Measurements from ENCODE around the gene NBAS. TPM values are rescaled to one million over a fixed set of nuclear protein-coding genes. Genes with fewer than 3 reads are reported as not detected.

NBAS gene
- polyA plus RNA-seq, 2 of the 4 experiments (the other 2 are of a cell fraction): 16.7 to 34.9 TPM

GRCh38 chr2:15410884-15411283, 150.2 kb downstream of the NBAS start:
- TF ChIP-seq ESRRA (IDR thresholded peaks at IDR 0.05; ENCODE audit: borderline replicate concordance, low read length) (no peak), EHF (CRISPR knock-in tag; IDR thresholded peaks at IDR 0.05) (no peak), FOXS1 (CRISPR knock-in tag; IDR thresholded peaks at IDR 0.05) (no peak), KDM5A (IDR thresholded peaks at IDR 0.05) (no peak), MYC (IDR thresholded peaks at IDR 0.05; ENCODE audit: borderline replicate concordance, low read length) (no peak), JUN (IDR thresholded peaks at IDR 0.05) (no peak), PBX3 (IDR thresholded peaks at IDR 0.05) (no peak), SMC3 (IDR thresholded peaks at IDR 0.05) (no peak), HOXB13 (CRISPR knock-in tag; IDR thresholded peaks at IDR 0.05; ENCODE audit: low read depth) (no peak), HMGXB4 (CRISPR knock-in tag; IDR thresholded peaks at IDR 0.05; ENCODE audit: borderline replicate concordance) (no peak), NPAS2 (CRISPR knock-in tag; IDR thresholded peaks at IDR 0.05; ENCODE audit: borderline replicate concordance) (no peak), SREBF2 (IDR thresholded peaks at IDR 0.05) (no peak), USF2 (IDR thresholded peaks at IDR 0.05) (no peak), MAFK (IDR thresholded peaks at IDR 0.05; ENCODE audit: partially characterized antibody) (no peak)
- H3K27ac ChIP-seq: no peak overlapping the region
- H3K9me3 ChIP-seq: no peaks in the 10 kb centered on the region
- CTCF ChIA-PET: interaction anchor here (0.6 kb wide), 1 partner anchor 80 kb away, joined by 3 read pairs; no protein-coding TSS in a partner anchor
- no peak for FAIRE-seq
- POLR2A ChIA-PET: no interaction called here
- H3K4me1 ChIP-seq: no peaks in the 10 kb centered on the region
- H3K4me3 ChIP-seq: no peak overlapping the region
- 92% methylated on average over 9 of the region's 9 CpGs for WGBS (ENCODE audit: missing lambda C conversion rate)
- no peak overlapping the region for H3K4me2 ChIP-seq
- no peak for ATAC-seq
- no peak for DNase-seq (ENCODE audit: low read depth in 1 of 2, low spot score in 1 of 2)

DNA sequence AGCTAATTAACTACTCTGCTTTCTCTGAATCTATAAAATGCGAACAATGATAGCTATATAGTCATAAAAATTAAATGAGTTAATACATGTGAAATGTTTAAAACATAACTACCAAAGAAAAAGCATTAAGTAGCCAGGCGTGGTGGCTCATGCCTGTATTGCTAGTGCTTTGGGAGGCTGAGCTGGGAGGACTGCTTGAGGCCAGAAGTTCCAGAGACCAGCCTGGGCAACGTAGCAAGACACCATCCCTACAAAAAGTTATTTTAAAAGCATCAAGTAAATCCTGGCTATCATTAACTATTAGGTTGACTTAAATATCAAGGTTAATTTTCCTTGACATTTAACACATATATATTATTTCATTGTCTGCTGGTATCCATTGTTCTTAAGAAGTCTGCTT, 152.4 kb downstream of the NBAS start:
- H3K4me3 ChIP-seq: no peak overlapping the region
- DNase-seq (ENCODE audit: low read depth in 1 of 2, low spot score in 1 of 2): no peak
- no peak overlapping the region for H3K4me2 ChIP-seq
- H3K4me1 ChIP-seq: no peaks in the 10 kb centered on the region
- H3K27ac ChIP-seq: no peak overlapping the region
- 86% methylated on average over 3 of the region's 3 CpGs for WGBS (ENCODE audit: missing lambda C conversion rate)
- ATAC-seq: no peak
- ChIA-PET CTCF (no interaction called here), POLR2A (no interaction called here)
- TF ChIP-seq EHMT2 (IDR thresholded peaks at IDR 0.05; ENCODE audit: low read depth): no peak
- no peak for TF ChIP-seq KDM1A (IDR thresholded peaks at IDR 0.05; ENCODE audit: low read depth)
- no peak for TF ChIP-seq RFX5 (IDR thresholded peaks at IDR 0.05)
- TF ChIP-seq BCL3 (IDR thresholded peaks at IDR 0.05): no peak
- no peak for TF ChIP-seq NPAS2 (CRISPR knock-in tag; IDR thresholded peaks at IDR 0.05; ENCODE audit: borderline replicate concordance)
- no peak for TF ChIP-seq PHF8 (IDR thresholded peaks at IDR 0.05; ENCODE audit: borderline replicate concordance, low read depth)
- no peak for TF ChIP-seq CBX8 (IDR thresholded peaks at IDR 0.05)
- TF ChIP-seq HOXA7 (CRISPR knock-in tag; IDR thresholded peaks at IDR 0.05): no peak
- no peak for FAIRE-seq
- H3K9me3 ChIP-seq: no peaks in the 10 kb centered on the region

Data from A549 (cell line).